HG02610 (cell line): Measurements from ENCODE around the gene RBMY1E.
A peak's percentile ranks its signal among the peaks of the same experiment; 100 is the strongest.
"Not testable (repeated sequence)": the region's sequence is repeated elsewhere in the genome, so short reads cannot be mapped to it uniquely, and the experiment has no call there.

Experiments
- ATAC-seq: cut with Tn5 transposase; IDR thresholded peaks from one replicate; pipeline ENCODE4 v1.9.1; 2021; ENCODE audit warnings: mild to moderate bottlenecking, moderate library complexity; ENCODE audit not compliant: unreplicated experiment

Gene RBMY1E

DNA sequence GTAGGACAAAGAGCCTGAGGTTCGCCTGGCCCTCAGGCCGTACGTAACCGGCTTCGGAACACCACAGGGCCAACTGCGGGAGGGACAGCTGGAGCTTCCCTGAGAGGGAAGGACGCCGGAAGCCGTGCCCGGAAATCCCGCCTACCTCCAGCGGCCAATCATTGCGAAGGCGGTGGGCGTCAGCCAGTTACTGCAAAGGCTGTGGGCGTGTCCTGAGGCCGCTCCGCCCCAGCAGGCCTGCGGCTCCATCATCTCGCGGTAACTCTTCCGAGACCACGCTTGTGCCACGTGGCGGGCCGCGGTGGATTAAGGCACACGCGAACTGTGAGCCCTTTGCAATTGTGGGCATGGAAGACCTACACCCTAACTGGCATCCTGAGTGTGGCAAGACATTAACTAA lies at the start of gene RBMY1E:
Gene RBMY1E, minus strand, starts transcription at position 101 of the 400 bp plus-strand sequence. CDS start 1,978 bp downstream, outside the sequence.
- not testable (repeated sequence) for ATAC-seq

DNA sequence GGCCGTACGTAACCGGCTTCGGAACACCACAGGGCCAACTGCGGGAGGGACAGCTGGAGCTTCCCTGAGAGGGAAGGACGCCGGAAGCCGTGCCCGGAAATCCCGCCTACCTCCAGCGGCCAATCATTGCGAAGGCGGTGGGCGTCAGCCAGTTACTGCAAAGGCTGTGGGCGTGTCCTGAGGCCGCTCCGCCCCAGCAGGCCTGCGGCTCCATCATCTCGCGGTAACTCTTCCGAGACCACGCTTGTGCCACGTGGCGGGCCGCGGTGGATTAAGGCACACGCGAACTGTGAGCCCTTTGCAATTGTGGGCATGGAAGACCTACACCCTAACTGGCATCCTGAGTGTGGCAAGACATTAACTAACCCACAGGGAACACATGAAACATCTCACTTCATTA lies 23.4 kb downstream of the RBMY1E start, which contains the start of gene RBMY1D:
Gene RBMY1D, minus strand, starts transcription at position 101 of the 400 bp plus-strand sequence. CDS start 2,013 bp downstream, outside the sequence.
- ATAC-seq = not testable (repeated sequence)

DNA sequence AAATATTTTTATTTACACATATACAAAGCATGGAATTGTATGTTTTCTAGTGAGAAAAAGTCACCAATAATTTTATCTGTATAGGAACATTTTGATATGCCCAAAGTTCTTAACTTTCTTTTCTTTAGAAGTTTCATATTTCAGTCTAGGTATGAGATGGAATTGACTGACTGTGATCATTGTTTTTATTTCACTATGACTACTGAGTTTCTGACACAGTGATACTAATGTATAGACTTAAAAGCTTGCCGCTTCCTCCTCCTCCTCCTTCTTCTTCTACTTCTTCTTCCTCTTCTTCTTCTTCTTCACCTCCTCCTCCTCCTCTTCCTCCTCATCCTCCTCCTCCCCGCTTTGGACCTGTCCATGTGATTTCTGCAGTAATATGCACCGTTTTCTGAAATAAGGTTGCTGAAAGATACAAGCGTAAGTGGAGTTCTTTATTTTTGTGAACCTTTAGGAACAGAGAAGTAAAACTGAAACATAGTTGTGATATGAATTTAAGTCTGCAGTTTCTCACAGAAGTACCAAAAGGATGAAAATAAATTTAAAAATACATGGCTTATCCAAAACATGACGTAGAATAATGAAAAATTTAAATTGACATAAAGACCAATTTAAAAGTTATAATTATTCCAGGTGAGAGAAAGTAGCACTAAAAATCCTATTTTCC lies 48.3 kb downstream of the RBMY1E start:
- peak; percentile 95 for ATAC-seq
